Right lobe of liver (tissue), 4 donors: ENCODE measurements around the gene C2orf76.

Experiments
- POLR2A ChIP-seq: fragments of 450-650 bp; IDR thresholded peaks from one replicate; pipeline ENCODE4 v1.6.1; 2017; ENCODE audit warnings: antibody characterized with exemption, mild to moderate bottlenecking
- TF ChIP-seq, protein P1 (sequence below), 4 donors: fragments of 200-600 bp in 3 of 4; fragments of 450-650 bp in 1 of 4; IDR thresholded peaks; one replicate each; pipeline versions ENCODE4 v1.5.1 to v1.8.0; 2016 to 2022; ENCODE audit warnings: antibody characterized with exemption in 4 of 4, mild to moderate bottlenecking in 2 of 4
- donor health status: DM: no; HTN: no; CAD: no.
- donor health status: DM: no; HTN: no; CAD: no.
- donor health status: DM: no; HTN: yes; CAD: no.

DNA sequence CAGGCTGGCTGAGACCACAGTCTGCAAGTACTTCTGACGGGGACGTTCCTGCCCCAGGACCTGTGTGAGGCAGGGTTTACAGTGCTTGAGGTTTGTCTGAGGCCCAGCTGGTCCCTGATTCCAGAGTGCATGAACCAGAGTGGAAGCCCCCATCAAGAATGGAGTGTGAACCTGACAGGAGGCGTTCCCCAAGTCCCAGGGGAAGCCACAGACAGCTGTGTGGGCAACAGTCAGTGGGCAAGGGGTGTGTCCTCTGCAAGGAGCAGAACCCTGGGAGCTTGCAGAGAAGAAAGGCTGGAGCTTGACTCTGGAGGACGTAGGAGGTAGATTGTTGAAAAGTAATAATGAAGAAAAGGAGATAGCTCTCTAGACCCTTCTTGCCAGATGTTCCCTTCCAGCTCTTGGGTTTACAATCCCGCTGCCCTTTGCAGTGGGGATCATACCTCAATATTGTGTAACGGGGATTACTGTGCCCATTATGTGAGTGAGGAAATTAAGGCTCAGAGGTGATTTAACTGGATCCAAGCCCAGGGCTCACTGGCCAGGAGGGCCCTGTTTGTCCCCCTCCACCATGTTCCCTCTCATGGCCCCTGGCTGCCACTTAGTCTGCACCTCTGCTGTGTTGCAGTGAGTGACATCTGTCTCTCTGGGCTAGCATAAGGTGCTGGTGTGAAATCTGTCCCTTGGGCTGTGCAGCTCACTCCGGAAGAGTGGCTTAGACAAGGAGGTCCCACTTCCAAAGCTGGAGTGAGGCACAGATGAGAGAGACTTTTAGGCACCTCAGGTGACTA, 6.3 kb upstream of the C2orf76 start:
- TF ChIP-seq, protein P1, sequence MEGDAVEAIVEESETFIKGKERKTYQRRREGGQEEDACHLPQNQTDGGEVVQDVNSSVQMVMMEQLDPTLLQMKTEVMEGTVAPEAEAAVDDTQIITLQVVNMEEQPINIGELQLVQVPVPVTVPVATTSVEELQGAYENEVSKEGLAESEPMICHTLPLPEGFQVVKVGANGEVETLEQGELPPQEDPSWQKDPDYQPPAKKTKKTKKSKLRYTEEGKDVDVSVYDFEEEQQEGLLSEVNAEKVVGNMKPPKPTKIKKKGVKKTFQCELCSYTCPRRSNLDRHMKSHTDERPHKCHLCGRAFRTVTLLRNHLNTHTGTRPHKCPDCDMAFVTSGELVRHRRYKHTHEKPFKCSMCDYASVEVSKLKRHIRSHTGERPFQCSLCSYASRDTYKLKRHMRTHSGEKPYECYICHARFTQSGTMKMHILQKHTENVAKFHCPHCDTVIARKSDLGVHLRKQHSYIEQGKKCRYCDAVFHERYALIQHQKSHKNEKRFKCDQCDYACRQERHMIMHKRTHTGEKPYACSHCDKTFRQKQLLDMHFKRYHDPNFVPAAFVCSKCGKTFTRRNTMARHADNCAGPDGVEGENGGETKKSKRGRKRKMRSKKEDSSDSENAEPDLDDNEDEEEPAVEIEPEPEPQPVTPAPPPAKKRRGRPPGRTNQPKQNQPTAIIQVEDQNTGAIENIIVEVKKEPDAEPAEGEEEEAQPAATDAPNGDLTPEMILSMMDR (IDR thresholded peaks at IDR 0.05): no peak
- no peak for TF ChIP-seq POLR2A
